Dendritic cell treated with granulocyte-macrophage colony-stimulating factor and Interleukin-4, amounts not matched to agents 40 ng/mL and 50 ng/mL, for 4 days (primary cell): ENCODE measurements around the gene ORM1.
"Not testable (repeated sequence)": the region's sequence is repeated elsewhere in the genome, so short reads cannot be mapped to it uniquely, and the experiment has no call there.

Experiments
- H3K27ac Mint-ChIP-seq: one replicate; pipeline ENCODE4 v1.8.0; 2022; ENCODE audit warnings: mild to moderate bottlenecking, mixed read lengths
- H3K27me3 Mint-ChIP-seq: one replicate; pipeline ENCODE4 v1.8.0; 2022; ENCODE audit warnings: mild to moderate bottlenecking, mixed read lengths
- H3K36me3 Mint-ChIP-seq: one replicate; pipeline ENCODE4 v1.8.0; 2022; ENCODE audit warnings: low read depth, mixed read lengths
- H3K4me1 Mint-ChIP-seq: one replicate; pipeline ENCODE4 v1.8.0; 2022; ENCODE audit warnings: low read depth, mixed read lengths
- H3K4me3 Mint-ChIP-seq: one replicate; pipeline ENCODE4 v1.8.0; 2022; ENCODE audit warnings: mild to moderate bottlenecking, moderate library complexity, mixed read lengths
- H3K9me3 Mint-ChIP-seq: one replicate; pipeline ENCODE4 v1.8.0; 2022; ENCODE audit warnings: mixed read lengths
- intact Hi-C: fragments of 100-400 bp; cut with micrococcal nuclease; formaldehyde crosslinking; loops from one replicate; pipeline ENCODE4 v1.15.0; 2022

Gene ORM1

GRCh38 chr9:114322831-114323531, at the start of gene ORM1:
ORM1 (plus strand) TSS chr9:114323098; CDS start chr9:114323134, 36 bp downstream.
- H3K9me3 Mint-ChIP-seq, H3K27me3 Mint-ChIP-seq, intact Hi-C loops, H3K36me3 Mint-ChIP-seq, H3K4me1 Mint-ChIP-seq, H3K4me3 Mint-ChIP-seq, H3K27ac Mint-ChIP-seq: not testable (repeated sequence)

DNA sequence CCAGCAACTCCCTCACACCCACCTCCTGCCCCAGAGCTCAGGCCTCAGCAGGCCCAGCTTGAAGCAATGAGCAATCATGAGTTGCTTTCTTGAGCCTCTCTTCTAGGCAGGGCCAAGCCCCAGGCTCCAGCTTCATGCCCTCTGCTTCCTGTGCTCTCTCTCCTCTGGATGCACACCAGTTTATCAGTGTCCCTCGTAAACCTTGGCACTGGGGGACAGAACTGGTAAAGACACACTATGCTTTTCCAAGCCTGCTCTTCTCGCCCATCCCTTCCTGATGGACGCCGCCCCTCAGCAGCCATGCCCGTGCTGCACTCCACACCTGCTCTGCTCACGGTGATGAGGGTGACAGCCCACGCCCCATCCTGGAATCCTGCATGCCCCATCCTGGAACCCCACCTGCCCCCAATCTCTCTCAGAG, 49.4 kb upstream of the ORM1 start:
- intact Hi-C loops: no loop called here
- H3K4me1 Mint-ChIP-seq: no peaks in the 10 kb centered on the region
- H3K4me3 Mint-ChIP-seq: no peak overlapping the region
- H3K27ac Mint-ChIP-seq: no peak overlapping the region
- peaks cover 3% of the 10 kb centered on the region for H3K27me3 Mint-ChIP-seq
- no peaks in the 10 kb centered on the region for H3K36me3 Mint-ChIP-seq
- no peaks in the 10 kb centered on the region for H3K9me3 Mint-ChIP-seq

DNA sequence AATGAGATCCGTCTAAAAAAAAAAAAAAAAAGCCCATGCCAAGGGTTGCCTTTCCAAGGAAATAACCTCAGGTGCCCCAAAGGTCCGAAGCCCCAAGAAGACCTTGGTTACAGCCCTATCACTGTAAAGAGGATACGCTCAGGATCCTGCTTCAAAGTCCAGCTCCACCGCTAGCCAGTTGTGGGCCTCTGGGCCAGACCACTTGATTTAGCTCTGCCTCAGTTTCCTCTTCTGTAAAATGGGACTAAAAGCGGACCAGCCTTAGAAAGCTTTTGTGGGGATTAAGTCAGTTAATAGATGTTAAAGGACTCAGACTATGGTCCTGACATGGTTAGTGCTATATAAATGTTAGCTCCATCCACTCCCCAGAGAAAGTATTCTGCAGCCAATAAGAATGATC, 48.7 kb upstream of the ORM1 start:
- H3K4me1 Mint-ChIP-seq: no peaks in the 10 kb centered on the region
- peaks cover 3% of the 10 kb centered on the region for H3K27me3 Mint-ChIP-seq
- no peak overlapping the region for H3K27ac Mint-ChIP-seq
- H3K9me3 Mint-ChIP-seq: no peaks in the 10 kb centered on the region
- no peak overlapping the region for H3K4me3 Mint-ChIP-seq
- no peaks in the 10 kb centered on the region for H3K36me3 Mint-ChIP-seq
- intact Hi-C loops: no loop called here

DNA sequence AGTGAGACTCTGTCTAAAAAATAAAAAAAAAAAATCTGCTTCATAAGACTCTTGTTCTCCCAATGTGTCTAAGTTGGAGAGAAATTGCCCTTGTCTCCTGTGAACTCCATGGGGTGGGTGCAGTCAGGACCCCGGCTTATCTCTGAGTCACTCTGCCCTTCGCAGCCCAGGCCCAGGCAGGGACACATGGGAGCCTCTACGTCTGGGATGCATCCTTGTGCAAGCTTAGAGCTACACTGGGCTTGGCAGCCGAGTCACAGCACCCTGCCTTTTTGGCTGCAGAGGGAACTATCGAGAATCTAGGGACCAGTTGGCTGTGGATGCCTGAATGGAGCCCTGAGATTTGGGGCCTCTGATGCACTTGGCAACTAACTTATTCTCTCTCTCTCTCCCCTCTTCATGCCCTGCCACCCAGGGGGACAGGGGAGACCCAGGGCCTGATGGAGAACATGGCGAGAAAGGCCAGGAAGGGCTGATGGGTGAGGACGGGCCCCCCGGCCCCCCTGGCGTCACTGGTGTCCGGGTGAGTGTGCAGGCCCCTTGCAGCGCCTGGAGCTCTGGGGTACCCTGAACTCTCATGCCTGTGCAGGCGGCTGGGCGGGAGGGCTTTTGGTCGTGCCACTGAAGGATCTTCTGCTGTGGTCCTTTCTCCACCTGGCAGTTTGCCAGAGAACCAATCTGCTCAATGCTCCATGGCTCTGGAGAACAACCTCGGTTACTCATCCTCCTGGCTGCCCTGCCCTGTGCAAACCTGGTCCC, 47.5 kb upstream of the ORM1 start:
- no peak overlapping the region for H3K4me3 Mint-ChIP-seq
- H3K4me1 Mint-ChIP-seq: no peaks in the 10 kb centered on the region
- no peak overlapping the region for H3K27ac Mint-ChIP-seq
- no peaks in the 10 kb centered on the region for H3K36me3 Mint-ChIP-seq
- peaks cover 3% of the 10 kb centered on the region for H3K27me3 Mint-ChIP-seq
- no peaks in the 10 kb centered on the region for H3K9me3 Mint-ChIP-seq
- intact Hi-C loops: no loop called here

- H3K4me1 Mint-ChIP-seq: no peaks in the 10 kb centered on the region
- H3K4me3 Mint-ChIP-seq: no peak overlapping the region
- H3K27me3 Mint-ChIP-seq: peaks cover 3% of the 10 kb centered on the region
- H3K9me3 Mint-ChIP-seq: no peaks in the 10 kb centered on the region
- no peaks in the 10 kb centered on the region for H3K36me3 Mint-ChIP-seq
- no peak overlapping the region for H3K27ac Mint-ChIP-seq
- intact Hi-C loops: no loop called here
Measured at GRCh38 chr9:114276908-114277821, 45.7 kb upstream of the ORM1 start.

GRCh38 chr9:114278356-114278755, 44.5 kb upstream of the ORM1 start:
- H3K27me3 Mint-ChIP-seq: peaks cover 1% of the 10 kb centered on the region
- no peaks in the 10 kb centered on the region for H3K9me3 Mint-ChIP-seq
- H3K27ac Mint-ChIP-seq: no peak overlapping the region
- intact Hi-C loops: no loop called here
- H3K4me3 Mint-ChIP-seq: no peak overlapping the region
- H3K36me3 Mint-ChIP-seq: no peaks in the 10 kb centered on the region
- no peaks in the 10 kb centered on the region for H3K4me1 Mint-ChIP-seq

- Mint-ChIP-seq H3K4me3 (no peak overlapping the region), H3K36me3 (no peaks in the 10 kb centered on the region), H3K27me3 (no peaks in the 10 kb centered on the region), H3K27ac (no peak overlapping the region), H3K9me3 (no peaks in the 10 kb centered on the region), H3K4me1 (no peaks in the 10 kb centered on the region)
- intact Hi-C loops: no loop called here
Measured at GRCh38 chr9:114278881-114279570, 43.9 kb upstream of the ORM1 start.

DNA sequence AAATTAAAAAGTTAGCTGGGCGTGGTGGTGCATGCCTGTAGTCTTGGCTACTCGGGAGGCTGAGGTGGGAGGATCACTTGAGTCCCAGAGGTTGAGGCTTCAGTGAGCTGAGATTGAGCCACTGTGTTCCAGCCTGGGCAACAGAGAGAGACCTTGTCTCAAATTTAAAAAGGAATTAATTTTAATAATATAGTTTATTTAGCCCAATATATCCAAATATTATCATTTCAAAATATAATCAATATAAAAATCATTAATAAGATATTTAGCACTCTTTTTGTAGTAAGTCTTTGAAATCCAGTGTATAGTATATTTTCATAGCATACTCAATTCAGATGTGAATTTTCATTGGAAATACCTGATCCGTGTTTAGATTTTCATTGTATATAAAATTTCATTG, 43.2 kb upstream of the ORM1 start:
- Mint-ChIP-seq H3K4me3 (no peak overlapping the region), H3K27me3 (no peaks in the 10 kb centered on the region), H3K9me3 (no peaks in the 10 kb centered on the region), H3K4me1 (no peaks in the 10 kb centered on the region), H3K27ac (no peak overlapping the region), H3K36me3 (no peaks in the 10 kb centered on the region)
- intact Hi-C loops: no loop called here

DNA sequence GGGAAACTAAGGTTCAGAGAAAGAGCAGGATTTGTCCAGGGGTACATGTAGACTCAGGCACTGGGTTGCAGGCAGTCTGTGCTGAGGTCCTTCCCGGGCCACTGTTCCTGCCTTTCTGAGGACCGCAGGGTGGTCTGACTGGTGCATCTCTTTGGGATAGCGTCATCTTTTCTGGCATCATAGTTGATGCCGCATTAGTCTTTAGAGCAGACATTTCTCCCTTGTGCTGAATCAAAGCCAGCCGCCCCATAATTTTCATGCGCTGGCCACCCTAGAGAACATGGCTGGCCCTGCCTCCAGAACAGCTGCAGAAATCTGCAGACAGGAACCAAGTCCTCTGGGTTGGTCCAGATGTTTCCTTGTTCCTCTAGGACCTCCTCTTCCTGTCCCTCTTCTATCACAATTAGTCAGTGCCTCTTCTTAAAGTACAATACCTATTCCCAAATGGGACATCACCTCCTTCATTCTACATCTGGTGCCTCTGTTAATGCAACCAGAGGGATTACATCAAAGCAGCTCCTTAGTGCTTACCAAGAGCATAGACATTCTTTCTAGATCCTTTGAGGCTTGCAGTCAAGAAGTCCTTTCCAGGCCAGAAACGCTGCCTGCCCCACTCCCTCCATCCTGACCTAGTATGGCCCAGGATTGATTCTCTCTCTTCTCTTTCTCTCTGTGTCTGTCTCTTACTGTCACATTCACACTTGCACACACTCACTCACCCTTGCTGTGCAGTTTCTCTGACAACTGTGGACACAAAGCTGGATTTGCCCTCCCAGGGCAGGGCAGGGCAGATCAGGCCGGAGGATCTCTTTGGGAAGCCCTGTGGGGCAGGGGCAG, 42.0 kb upstream of the ORM1 start:
- Mint-ChIP-seq H3K27ac (no peak overlapping the region), H3K36me3 (no peaks in the 10 kb centered on the region), H3K27me3 (no peaks in the 10 kb centered on the region), H3K4me1 (peaks cover 5% of the 10 kb centered on the region), H3K9me3 (no peaks in the 10 kb centered on the region), H3K4me3 (no peak overlapping the region)
- intact Hi-C loops: no loop called here

- H3K9me3 Mint-ChIP-seq: no peaks in the 10 kb centered on the region
- no peak overlapping the region for H3K4me3 Mint-ChIP-seq
- no peak overlapping the region for H3K27ac Mint-ChIP-seq
- intact Hi-C loops: no loop called here
- peaks cover 5% of the 10 kb centered on the region for H3K4me1 Mint-ChIP-seq
- no peaks in the 10 kb centered on the region for H3K36me3 Mint-ChIP-seq
- no peaks in the 10 kb centered on the region for H3K27me3 Mint-ChIP-seq
Measured at GRCh38 chr9:114281473-114282103, 41.3 kb upstream of the ORM1 start.

- Mint-ChIP-seq H3K4me1 (peaks cover 5% of the 10 kb centered on the region), H3K27me3 (no peaks in the 10 kb centered on the region), H3K4me3 (no peak overlapping the region), H3K9me3 (no peaks in the 10 kb centered on the region), H3K27ac (no peak overlapping the region), H3K36me3 (no peaks in the 10 kb centered on the region)
- intact Hi-C loops: no loop called here
Measured at GRCh38 chr9:114282104-114282485, 40.8 kb upstream of the ORM1 start.

DNA sequence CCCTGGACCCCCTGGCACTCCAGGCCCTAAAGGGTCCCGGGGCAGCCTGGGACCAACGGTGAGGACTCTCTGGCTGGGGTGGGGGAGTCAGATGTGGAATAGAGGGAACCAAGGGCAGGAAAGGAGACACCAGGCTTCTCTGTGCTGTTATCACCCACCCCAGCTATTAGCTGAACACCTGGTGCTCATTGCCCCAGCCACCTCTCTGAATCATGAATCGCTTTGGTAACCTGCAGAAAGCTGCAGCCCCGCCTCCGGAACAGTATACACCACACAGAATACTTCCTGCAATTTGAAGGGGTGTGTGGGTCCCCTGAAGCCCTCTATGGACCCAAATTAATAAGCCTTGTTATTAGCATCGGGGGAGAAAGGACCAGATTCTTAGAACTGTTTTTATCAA, 40.4 kb upstream of the ORM1 start:
- no peaks in the 10 kb centered on the region for H3K36me3 Mint-ChIP-seq
- H3K27me3 Mint-ChIP-seq: no peaks in the 10 kb centered on the region
- no peak overlapping the region for H3K27ac Mint-ChIP-seq
- peaks cover 5% of the 10 kb centered on the region for H3K4me1 Mint-ChIP-seq
- no peaks in the 10 kb centered on the region for H3K9me3 Mint-ChIP-seq
- H3K4me3 Mint-ChIP-seq: no peak overlapping the region
- intact Hi-C loops: no loop called here

DNA sequence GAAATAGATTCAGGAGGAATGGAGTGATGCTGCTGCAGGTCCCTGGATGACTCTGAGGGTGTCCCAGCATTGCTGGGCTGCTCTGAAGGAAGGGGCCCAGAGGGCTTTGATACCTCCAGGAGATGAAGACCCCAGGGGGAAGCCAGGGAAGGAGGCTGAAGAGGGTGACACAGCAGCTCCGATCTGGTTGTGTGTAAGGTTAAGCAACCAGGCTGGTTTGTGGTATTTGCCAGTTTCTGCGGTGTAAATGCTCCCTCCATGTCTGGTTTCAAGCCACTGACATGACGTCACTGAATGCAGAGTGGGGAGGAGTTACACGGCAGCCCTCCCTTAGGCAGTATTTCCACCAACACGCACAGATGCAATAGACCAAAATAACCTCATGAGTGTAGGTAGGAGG, 40.0 kb upstream of the ORM1 start:
- no peaks in the 10 kb centered on the region for H3K9me3 Mint-ChIP-seq
- no peaks in the 10 kb centered on the region for H3K27me3 Mint-ChIP-seq
- intact Hi-C loops: no loop called here
- H3K27ac Mint-ChIP-seq: no peak overlapping the region
- H3K36me3 Mint-ChIP-seq: no peaks in the 10 kb centered on the region
- peaks cover 5% of the 10 kb centered on the region for H3K4me1 Mint-ChIP-seq
- no peak overlapping the region for H3K4me3 Mint-ChIP-seq
